HEK293T (cell line): Measurements from ENCODE around the gene OTUD7B.

Experiments
- ARNT ChIP-seq: fragments of 450-650 bp; IDR thresholded peaks from 2 replicates; pipeline ENCODE4 v1.6.1; 2017; ENCODE audit warnings: mild to moderate bottlenecking
- ELF4 ChIP-seq: fragments of 450-650 bp; IDR thresholded peaks from 2 replicates; pipeline ENCODE4 v1.6.1; 2017; ENCODE audit warnings: antibody characterized with exemption
- FOXK2 ChIP-seq: fragments of 450-650 bp; IDR thresholded peaks from 2 replicates; pipeline ENCODE4 v1.6.1; 2016; ENCODE audit warnings: mild to moderate bottlenecking
- HDGF ChIP-seq: fragments of 450-650 bp; IDR thresholded peaks from 2 replicates; pipeline ENCODE4 v1.6.1; 2017; ENCODE audit warnings: antibody characterized with exemption, borderline replicate concordance
- L3MBTL2 ChIP-seq: fragments of 450-650 bp; conservative IDR thresholded peaks from 2 replicates; pipeline ENCODE4 v1.6.1; 2016; ENCODE audit warnings: mild to moderate bottlenecking
- SP1 ChIP-seq: fragments of 450-650 bp; IDR thresholded peaks from 2 replicates; pipeline ENCODE4 v1.6.1; 2017
- TF ChIP-seq, protein P1 (sequence below): fragments of 450-650 bp; IDR thresholded peaks from 2 replicates; pipeline ENCODE4 v1.6.1; 2016

GRCh38 chr1:149928401-149928724, 82.2 kb downstream of the OTUD7B start:
- TF ChIP-seq FOXK2 (no peak), ELF4 (no peak), HDGF (no peak), L3MBTL2 (no peak), ARNT (no peak), SP1 (no peak)
- TF ChIP-seq, protein P1, sequence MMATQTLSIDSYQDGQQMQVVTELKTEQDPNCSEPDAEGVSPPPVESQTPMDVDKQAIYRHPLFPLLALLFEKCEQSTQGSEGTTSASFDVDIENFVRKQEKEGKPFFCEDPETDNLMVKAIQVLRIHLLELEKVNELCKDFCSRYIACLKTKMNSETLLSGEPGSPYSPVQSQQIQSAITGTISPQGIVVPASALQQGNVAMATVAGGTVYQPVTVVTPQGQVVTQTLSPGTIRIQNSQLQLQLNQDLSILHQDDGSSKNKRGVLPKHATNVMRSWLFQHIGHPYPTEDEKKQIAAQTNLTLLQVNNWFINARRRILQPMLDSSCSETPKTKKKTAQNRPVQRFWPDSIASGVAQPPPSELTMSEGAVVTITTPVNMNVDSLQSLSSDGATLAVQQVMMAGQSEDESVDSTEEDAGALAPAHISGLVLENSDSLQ, result no peak
